Mesenchymal stem cell (in vitro differentiated cells and primary cell): Measurements from ENCODE around the gene CAGE1.
A peak's percentile ranks its signal among the peaks of the same experiment; 100 is the strongest.

Source experiments
- DNase-seq: peaks from one replicate; pipeline ENCODE4 v3.0.0-alpha.2; 2013
- H2AFZ ChIP-seq: one replicate; pipeline ENCODE4 v1.6.1; 2013; ENCODE audit warnings: low read depth, mild to moderate bottlenecking, control low read depth, inconsistent platforms, low read length, moderate library complexity
- H2AK5ac ChIP-seq: 2 replicates; pipeline ENCODE4 v1.6.1; 2013; ENCODE audit warnings: low read length, moderate library complexity, mild to moderate bottlenecking, inconsistent platforms; ENCODE audit not compliant: severe bottlenecking
- H2BK120ac ChIP-seq: one replicate; pipeline ENCODE4 v1.6.1; 2013; ENCODE audit warnings: low read depth, mild to moderate bottlenecking, inconsistent platforms, low read length, moderate library complexity
- H2BK12ac ChIP-seq, 2 experiments: one replicate each; pipeline ENCODE4 v1.6.1; 2013; ENCODE audit warnings: inconsistent platforms in 2 of 2, low read length in 2 of 2, mild to moderate bottlenecking in 2 of 2, moderate library complexity in 2 of 2, control low read depth in 1 of 2
- H2BK15ac ChIP-seq: one replicate; pipeline ENCODE4 v1.6.1; 2013; ENCODE audit warnings: mild to moderate bottlenecking, low read depth, inconsistent platforms; ENCODE audit not compliant: poor library complexity, severe bottlenecking
- H2BK5ac ChIP-seq: 2 replicates; pipeline ENCODE4 v1.6.1; 2013; ENCODE audit warnings: low read depth, mild to moderate bottlenecking, low read length, control low read depth, inconsistent platforms; ENCODE audit not compliant: poor library complexity, severe bottlenecking
- H3K14ac ChIP-seq, 2 experiments: one replicate each; pipeline ENCODE4 v1.6.1; 2013; ENCODE audit warnings: inconsistent platforms in 2 of 2, low read length in 2 of 2, control low read depth in 1 of 2, mild to moderate bottlenecking in 1 of 2, moderate library complexity in 1 of 2
- H3K18ac ChIP-seq, 2 experiments: one replicate each; pipeline ENCODE4 v1.6.1; 2013; ENCODE audit warnings: inconsistent platforms in 2 of 2, low read length in 2 of 2, control low read depth in 1 of 2, low read depth in 1 of 2, mild to moderate bottlenecking in 1 of 2
- H3K23ac ChIP-seq, 2 experiments: one replicate each; pipeline ENCODE4 v1.6.1; 2013; ENCODE audit warnings: inconsistent platforms in 2 of 2, low read length in 2 of 2, mild to moderate bottlenecking in 2 of 2, moderate library complexity in 2 of 2, control low read depth in 1 of 2
- H3K27ac ChIP-seq: 2 replicates; pipeline ENCODE4 v1.5.1; 2013; ENCODE audit warnings: mild to moderate bottlenecking, moderate library complexity, low read length, control low read depth, inconsistent platforms; ENCODE audit not compliant: poor library complexity, severe bottlenecking
- H3K27me3 ChIP-seq, 2 experiments: 2 replicates each; pipeline versions ENCODE4 v1.6.1 to v1.7.0; 2013; ENCODE audit warnings: low read length in 2 of 2, mild to moderate bottlenecking in 2 of 2, moderate library complexity in 2 of 2, control low read depth in 1 of 2, inconsistent platforms in 1 of 2; ENCODE audit not compliant: control insufficient read depth in 1 of 2, insufficient read depth in 1 of 2
- H3K36me3 ChIP-seq, 2 experiments: 2 replicates each; pipeline versions ENCODE4 v1.6.1 to v1.7.0; 2013; ENCODE audit warnings: low read length in 2 of 2, control low read depth in 1 of 2, inconsistent platforms in 1 of 2, low read depth in 1 of 2, mild to moderate bottlenecking in 1 of 2; ENCODE audit not compliant: insufficient read depth in 2 of 2, control insufficient read depth in 1 of 2
- H3K4ac ChIP-seq, 2 experiments: one replicate each; pipeline ENCODE4 v1.6.1; 2013; ENCODE audit warnings: inconsistent platforms in 2 of 2, low read length in 2 of 2, mild to moderate bottlenecking in 2 of 2, moderate library complexity in 2 of 2, control low read depth in 1 of 2, low read depth in 1 of 2
- H3K4me1 ChIP-seq: 2 replicates; pipeline ENCODE4 v1.6.1; 2013; ENCODE audit warnings: low read depth, low read length, control low read depth; ENCODE audit not compliant: control insufficient read depth, insufficient read depth
- H3K4me2 ChIP-seq: 2 replicates; pipeline ENCODE4 v1.6.1; 2013; ENCODE audit warnings: low read length, mild to moderate bottlenecking, inconsistent platforms; ENCODE audit not compliant: poor library complexity, severe bottlenecking
- H3K4me3 ChIP-seq, 2 experiments: 2 replicates each; pipeline versions ENCODE4 v1.5.1 to v1.7.0; 2013; ENCODE audit warnings: low read length in 2 of 2, mild to moderate bottlenecking in 2 of 2, control low read depth in 1 of 2, low read depth in 1 of 2; ENCODE audit not compliant: insufficient read depth in 1 of 2
- H3K79me1 ChIP-seq: replicated peaks from 2 replicates; pipeline ENCODE4 v1.6.1; 2013; ENCODE audit warnings: mild to moderate bottlenecking, control low read depth, low read length, inconsistent platforms; ENCODE audit not compliant: poor library complexity, severe bottlenecking
- H3K9ac ChIP-seq: 2 replicates; pipeline ENCODE4 v1.7.0; 2013; ENCODE audit warnings: mild to moderate bottlenecking, low read length, moderate library complexity
- H3K9me3 ChIP-seq: 2 replicates; pipeline ENCODE4 v1.7.0; 2013; ENCODE audit warnings: mild to moderate bottlenecking, low read length; ENCODE audit not compliant: control insufficient read depth
- H4K8ac ChIP-seq: one replicate; pipeline ENCODE4 v1.6.1; 2013; ENCODE audit warnings: inconsistent platforms, mild to moderate bottlenecking, low read length, moderate library complexity
- H4K91ac ChIP-seq: one replicate; pipeline ENCODE4 v1.6.1; 2013; ENCODE audit warnings: mild to moderate bottlenecking, low read length, inconsistent platforms
- WGBS: methylation state at CpG from one replicate; pipeline ENCODE4 v1.1.7; 2013; ENCODE audit warnings: mixed read lengths; 5-methylcytosine and 5-hydroxymethylcytosine counted together

Gene CAGE1

GRCh38 chr6:7298113-7298512 lies 91.4 kb downstream of the CAGE1 start:
- WGBS: no CpG with 5 or more reads among the region's 1 CpG
- H3K4ac ChIP-seq: no peak overlapping the region

GRCh38 chr6:7296602-7297001 lies 92.9 kb downstream of the CAGE1 start:
- H2BK12ac ChIP-seq: no peak overlapping the region
- no peak overlapping the region for H3K4me3 ChIP-seq
- WGBS: 94% methylated on average over 1 of the region's 2 CpGs
- no peak overlapping the region for H2AK5ac ChIP-seq
- peaks cover 36 to 95% of the 10 kb centered on the region in 2 experiments for H3K36me3 ChIP-seq
- H2AFZ ChIP-seq: no peak overlapping the region
- no peak for DNase-seq
- no peak overlapping the region for H4K91ac ChIP-seq
- H3K4me2 ChIP-seq: no peak overlapping the region
- H3K4ac ChIP-seq: no peak overlapping the region
- H2BK120ac ChIP-seq: no peak overlapping the region
- no peak overlapping the region for H3K23ac ChIP-seq
- H3K9ac ChIP-seq: peak overlapping the region; percentile 38
- H3K79me1 ChIP-seq: peaks cover 30% of the 10 kb centered on the region
- H2BK5ac ChIP-seq: no peak overlapping the region
- H4K8ac ChIP-seq: no peak overlapping the region
- H3K27ac ChIP-seq: no peak overlapping the region
- no peaks in the 10 kb centered on the region for H3K9me3 ChIP-seq
- no peak overlapping the region for H3K18ac ChIP-seq
- no peaks in the 10 kb centered on the region for H3K4me1 ChIP-seq
- no peak overlapping the region for H3K14ac ChIP-seq
- no peak overlapping the region for H2BK15ac ChIP-seq
- no peaks in the 10 kb centered on the region for H3K27me3 ChIP-seq

More at GRCh38 chr6:7298113-7298512, 91.4 kb downstream of the CAGE1 start:
- Histone ChIP-seq H3K4me1 (no peaks in the 10 kb centered on the region), H3K18ac (no peak overlapping the region), H2BK12ac (no peak overlapping the region), H2BK5ac (no peak overlapping the region), H2AK5ac (no peak overlapping the region), H3K23ac (no peak overlapping the region), H4K8ac (no peak overlapping the region), H2BK15ac (no peak overlapping the region), H3K14ac (no peak overlapping the region), H4K91ac (no peak overlapping the region), H3K27me3 (no peaks in the 10 kb centered on the region), H3K4me3 (no peak overlapping the region), H3K4me2 (no peak overlapping the region), H2BK120ac (no peak overlapping the region), H3K79me1 (peaks cover 26% of the 10 kb centered on the region), H3K27ac (no peak overlapping the region), H3K36me3 (peaks cover 39 to 96% of the 10 kb centered on the region in 2 experiments), H3K9me3 (no peaks in the 10 kb centered on the region), H3K9ac (no peak overlapping the region), H2AFZ (no peak overlapping the region)
- no peak for DNase-seq

GRCh38 chr6:7295916-7296315 lies 93.6 kb downstream of the CAGE1 start:
- Histone ChIP-seq H3K9ac (peak overlapping the region; percentile 38), H2AK5ac (no peak overlapping the region), H2BK120ac (no peak overlapping the region), H4K8ac (no peak overlapping the region), H4K91ac (no peak overlapping the region), H2AFZ (no peak overlapping the region), H3K9me3 (no peaks in the 10 kb centered on the region), H3K23ac (no peak overlapping the region), H3K27ac (no peak overlapping the region), H3K18ac (no peak overlapping the region), H2BK12ac (no peak overlapping the region), H2BK15ac (no peak overlapping the region), H3K4ac (no peak overlapping the region), H3K79me1 (peaks cover 24% of the 10 kb centered on the region), H2BK5ac (no peak overlapping the region), H3K4me1 (no peaks in the 10 kb centered on the region), H3K27me3 (no peaks in the 10 kb centered on the region), H3K36me3 (peaks cover 36 to 95% of the 10 kb centered on the region in 2 experiments), H3K14ac (no peak overlapping the region), H3K4me2 (no peak overlapping the region), H3K4me3 (no peak overlapping the region)
- WGBS: 93% methylated on average over 2 of the region's 3 CpGs
- DNase-seq: no peak

DNA sequence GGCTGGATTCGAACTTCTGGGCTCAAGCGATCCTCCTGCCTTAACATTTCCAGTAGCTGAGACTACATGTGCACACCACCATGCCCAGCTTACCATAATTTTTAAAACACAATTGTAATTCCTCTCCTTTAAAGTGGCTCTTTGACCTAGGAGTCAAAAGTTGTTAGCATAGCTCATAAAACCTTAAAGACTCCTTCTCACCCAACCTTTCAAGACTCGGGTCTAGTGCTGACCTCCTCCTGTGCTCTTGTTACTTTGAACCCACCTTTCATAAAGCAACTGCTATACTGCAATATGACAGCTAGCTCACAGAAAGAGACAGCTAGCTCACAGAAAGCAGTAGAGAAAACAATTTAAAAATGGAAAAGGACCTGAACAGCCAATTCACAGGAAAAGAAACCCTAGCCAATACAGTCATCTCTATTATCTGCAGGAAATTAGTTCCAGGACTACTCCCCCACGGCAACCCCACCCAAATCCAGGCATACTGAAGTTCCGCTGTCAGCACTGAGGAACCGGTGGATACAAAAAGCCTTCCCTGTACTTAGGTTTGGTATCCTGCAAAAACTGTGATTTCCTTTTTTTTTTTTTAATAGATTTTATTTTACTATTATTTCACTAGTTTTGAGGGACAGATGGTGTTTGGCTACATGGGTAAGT lies 96.8 kb downstream of the CAGE1 start:
- no peak overlapping the region for H3K27ac ChIP-seq
- no peak overlapping the region for H3K14ac ChIP-seq
- no peaks in the 10 kb centered on the region for H3K9me3 ChIP-seq
- H3K4me2 ChIP-seq: no peak overlapping the region
- H2BK5ac ChIP-seq: no peak overlapping the region
- H4K8ac ChIP-seq: no peak overlapping the region
- no peak overlapping the region for H4K91ac ChIP-seq
- 94% methylated on average over 6 of the region's 6 CpGs for WGBS
- no peak overlapping the region for H3K4ac ChIP-seq
- H3K9ac ChIP-seq: peak overlapping the region; percentile 20
- H2BK12ac ChIP-seq: no peak overlapping the region
- no peak overlapping the region for H3K18ac ChIP-seq
- peaks cover 27 to 97% of the 10 kb centered on the region in 2 experiments for H3K36me3 ChIP-seq
- no peak overlapping the region for H2AFZ ChIP-seq
- no peak overlapping the region for H2BK15ac ChIP-seq
- peaks cover 17% of the 10 kb centered on the region for H3K79me1 ChIP-seq
- H2BK120ac ChIP-seq: no peak overlapping the region
- no peaks in the 10 kb centered on the region for H3K27me3 ChIP-seq
- no peak overlapping the region for H3K23ac ChIP-seq
- no peak for DNase-seq
- no peak overlapping the region for H3K4me3 ChIP-seq
- no peak overlapping the region for H2AK5ac ChIP-seq
- no peaks in the 10 kb centered on the region for H3K4me1 ChIP-seq
